K562 (cell line): Measurements from ENCODE around the gene ZMYM4. TPM values are rescaled to one million over a fixed set of nuclear protein-coding genes. Genes with fewer than 3 reads are reported as not detected.

Experiments
- ATAC-seq: fragments of 200-7000 bp; cut with Tn5 transposase; 3 replicates; pipeline ENCODE4 v1.9.1; 2020; ENCODE audit warnings: moderate library complexity
- BruUV-seq: library from RNA; stranded (reverse); fragments of 400-500 nt; replicated peaks from 2 replicates; lab custom pipeline; 2021; lab: Mats Ljungman, UMichigan
- CTCF ChIA-PET: fragments of 300-600 bp; formaldehyde crosslinking; extraction: SDS; loops from one replicate; lab custom pipeline; 2021; ENCODE audit warnings: low intra/inter-chr PET ratio; lab: Yijun Ruan, JAX
- POLR2A ChIA-PET: fragments of 300-600, 350-650 bp; sonication (Branson Sonifier 250); formaldehyde crosslinking; extraction: SDS; loops from one replicate; lab custom pipeline; 2021; ENCODE audit warnings: antibody characterized with exemption, inconsistent platforms; lab: Yijun Ruan, JAX
- DNase-seq, 4 experiments: peaks; one replicate each; pipeline versions ENCODE4 v3.0.0 to v3.0.0-alpha.2; 2011 to 2018; ENCODE audit warnings: low spot score in 3 of 4, mixed read lengths in 3 of 4; ENCODE audit errors: extremely low read depth in 1 of 4
- FAIRE-seq: peaks from 2 replicates; lab custom pipeline; 2011; peaks lifted over from hg19 to GRCh38; lab: Jason Lieb, UNC
- H2AFZ ChIP-seq: 2 replicates; pipeline ENCODE4 v1.6.0; 2011; ENCODE audit warnings: low read depth, low read length, control low read depth, inconsistent platforms
- H3K27ac ChIP-seq: fragments of 200-600 bp; 3 replicates; pipeline ENCODE4 v1.8.0; 2011; ENCODE audit warnings: low read depth, mild to moderate bottlenecking, control low read depth, inconsistent platforms, low read length, moderate library complexity, mixed read lengths; ENCODE audit errors: extremely low read depth
- H3K27me3 ChIP-seq, 2 experiments: fragments of 300-600 bp in 1 of 2; 2 replicates in 1 of 2; 3 replicates in 1 of 2; pipeline versions ENCODE4 v1.6.0 to v1.8.0; 2011; ENCODE audit warnings: inconsistent platforms in 2 of 2, low read length in 2 of 2, mild to moderate bottlenecking in 1 of 2, mixed read lengths in 1 of 2, moderate library complexity in 1 of 2; ENCODE audit not compliant: control insufficient read depth in 2 of 2, insufficient read depth in 2 of 2
- H3K36me3 ChIP-seq: fragments of 300-600 bp; 3 replicates; pipeline ENCODE4 v1.8.0; 2011; ENCODE audit warnings: mild to moderate bottlenecking, low read length, inconsistent platforms; ENCODE audit not compliant: control insufficient read depth, insufficient read depth
- H3K4me1 ChIP-seq, 2 experiments: fragments of 200-600 bp in 1 of 2; replicated peaks in 1 of 2; 2 replicates in 1 of 2; 3 replicates in 1 of 2; pipeline versions ENCODE4 v1.5.1 to v1.8.0; 2011; ENCODE audit warnings: inconsistent platforms in 2 of 2, low read length in 2 of 2, mild to moderate bottlenecking in 1 of 2, mixed read lengths in 1 of 2, moderate library complexity in 1 of 2; ENCODE audit not compliant: control insufficient read depth in 2 of 2, insufficient read depth in 2 of 2
- H3K4me2 ChIP-seq: 2 replicates; pipeline ENCODE4 v1.6.1; 2011; ENCODE audit warnings: low read length, control low read depth, inconsistent platforms, mixed read lengths; ENCODE audit not compliant: insufficient read depth
- H3K4me3 ChIP-seq: fragments of 200-600 bp; sonication (generic), shearing (Covaris generic); 2 replicates; pipeline ENCODE4 v1.5.1; 2016; ENCODE audit warnings: control low read depth, inconsistent platforms
- H3K79me2 ChIP-seq: fragments of 200-600 bp; 3 replicates; pipeline ENCODE4 v1.8.0; 2011; ENCODE audit warnings: low read length, inconsistent platforms; ENCODE audit not compliant: control insufficient read depth, insufficient read depth
- H3K9ac ChIP-seq, 2 experiments: 2 replicates each; pipeline versions ENCODE4 v1.6.0 to v1.6.1; 2011; ENCODE audit warnings: low read depth in 2 of 2, low read length in 2 of 2, control low read depth in 1 of 2, inconsistent platforms in 1 of 2, mild to moderate bottlenecking in 1 of 2, mixed read lengths in 1 of 2; ENCODE audit not compliant: insufficient read depth in 1 of 2
- H3K9me1 ChIP-seq: one replicate; pipeline ENCODE4 v1.6.0; 2011; ENCODE audit warnings: inconsistent platforms, mild to moderate bottlenecking, low read length, moderate library complexity; ENCODE audit not compliant: control insufficient read depth, insufficient read depth
- H3K9me3 ChIP-seq: replicated peaks from 2 replicates; pipeline ENCODE4 v1.5.1; 2011; ENCODE audit warnings: low read depth, low read length, inconsistent platforms; ENCODE audit not compliant: control insufficient read depth, insufficient read depth
- H4K20me1 ChIP-seq: replicated peaks from 2 replicates; pipeline ENCODE4 v1.6.1; 2011; ENCODE audit warnings: low read length, inconsistent platforms, mixed read lengths; ENCODE audit not compliant: control insufficient read depth, insufficient read depth
- CBX3 ChIP-seq, 2 experiments: IDR thresholded peaks; 1 replicate in 1 of 2; 2 replicates in 1 of 2; pipeline ENCODE4 v1.6.1; 2012; ENCODE audit warnings: inconsistent platforms in 2 of 2, low read length in 2 of 2, borderline replicate concordance in 1 of 2, control low read depth in 1 of 2
- CBX5 ChIP-seq: IDR thresholded peaks from 2 replicates; pipeline ENCODE4 v1.6.1; 2014; ENCODE audit warnings: low read depth, borderline replicate concordance
- TRIM28 ChIP-seq: fragments of 450-650 bp; IDR thresholded peaks from 2 replicates; pipeline ENCODE4 v1.6.1; 2017
- ZNF766 ChIP-seq: fragments of 200-800 bp; sonication (Bioruptor generic); conservative IDR thresholded peaks from 2 replicates; pipeline ENCODE4 v1.6.1; 2016; ENCODE audit warnings: missing genetic modification characterization, missing compliant biosample characterization
- in situ Hi-C: fragments of 300-500 bp; cut with MboI; formaldehyde crosslinking; loops from 4 replicates; pipeline ENCODE4 v1.15.0; 2018; ENCODE audit warnings: inconsistent platforms, mixed read lengths
- intact Hi-C: fragments of 100-400 bp; cut with micrococcal nuclease; formaldehyde crosslinking; loops from 2 replicates; pipeline ENCODE4 v1.14.2; 2022
- polyA plus RNA-seq, 8 experiments: library from polyadenylated mRNA; depleted of rRNA in 4 of 8; stranded (reverse) in 5 of 8; unstranded in 3 of 8; fragments of >200 nt; fragmentation: Nextera tagmentation in 2 of 8; fragmentation: Illumina TruSeq in 1 of 8; extraction: Ambion mirVana in 2 of 8; extraction: Trizol in 1 of 8; gene quantifications; 2 replicates each; pipeline versions ENCODE4 v1.2.1 to v1.2.3, GENCODE V29; 2011 to 2014; ENCODE audit warnings: inconsistent platforms in 1 of 8, missing spikeins in 1 of 8
- total RNA-seq, 7 experiments: library from RNA; depleted of rRNA in 6 of 7; stranded (reverse); fragments of >200 nt in 6 of 7; fragmentation: Illumina TruSeq in 2 of 7; extraction: Trizol in 2 of 7; gene quantifications; 2 replicates each; pipeline versions ENCODE4 v1.2.1 to v1.2.3, GENCODE V29; 2011 to 2021; ENCODE audit warnings: low replicate concordance in 1 of 7
- TF ChIP-seq, protein P1 (sequence below): sonication (generic); formaldehyde crosslinking; IDR thresholded peaks from 2 replicates; pipeline ENCODE4 v1.8.0; 2023; ENCODE audit warnings: mild to moderate bottlenecking, missing genetic modification reagents

The ZMYM4 gene
- total and polyA plus RNA-seq, 9 of the 15 experiments (the other 6 are each of a cell fraction or from before 2014, with no cell fraction given): 15.2 to 77.2 (median 63.3) TPM

DNA sequence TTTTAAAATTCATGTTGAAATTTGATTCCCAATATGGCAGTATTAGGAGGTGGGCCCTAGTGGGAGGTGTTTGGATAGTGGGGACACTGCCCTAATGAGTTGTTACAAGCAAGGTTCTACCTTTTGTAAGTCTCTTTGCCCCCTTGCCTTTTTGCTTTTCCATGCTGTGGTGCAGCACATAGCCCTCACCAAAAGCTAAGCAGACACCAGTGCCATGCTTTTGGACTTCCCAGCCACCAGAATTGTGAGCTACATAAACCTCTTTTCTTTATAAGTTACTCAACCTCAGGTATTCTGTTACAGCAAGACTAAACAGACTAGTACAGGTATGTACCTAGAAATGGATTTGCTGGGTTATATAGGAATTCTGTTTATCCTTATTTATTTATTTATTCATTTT, 13.7 kb downstream of the ZMYM4 start:
- Histone ChIP-seq H3K4me3 (no peak overlapping the region), H3K27ac (no peak overlapping the region), H3K9me3 (peaks cover 12% of the 10 kb centered on the region), H3K4me1 (peaks cover 17 to 35% of the 10 kb centered on the region in 2 experiments; a peak in 4 of 5 replicates), H3K9ac (no peak overlapping the region), H4K20me1 (0 out of 2 replicates have a peak, but pooled peaks cover 4% of the 10 kb centered on the region), H2AFZ (no peak overlapping the region), H3K79me2 (peaks cover 81% of the 10 kb centered on the region), H3K36me3 (peaks cover 44% of the 10 kb centered on the region), H3K4me2 (no peak overlapping the region), H3K27me3 (no peaks in the 10 kb centered on the region; a peak in 1 of 5 replicates), H3K9me1 (no peaks in the 10 kb centered on the region)
- ATAC-seq (no peak), DNase-seq (no peak), FAIRE-seq (no peak)
- intact Hi-C loops (no loop called here), in situ Hi-C loops (no loop called here)
- TF ChIP-seq, protein P1, sequence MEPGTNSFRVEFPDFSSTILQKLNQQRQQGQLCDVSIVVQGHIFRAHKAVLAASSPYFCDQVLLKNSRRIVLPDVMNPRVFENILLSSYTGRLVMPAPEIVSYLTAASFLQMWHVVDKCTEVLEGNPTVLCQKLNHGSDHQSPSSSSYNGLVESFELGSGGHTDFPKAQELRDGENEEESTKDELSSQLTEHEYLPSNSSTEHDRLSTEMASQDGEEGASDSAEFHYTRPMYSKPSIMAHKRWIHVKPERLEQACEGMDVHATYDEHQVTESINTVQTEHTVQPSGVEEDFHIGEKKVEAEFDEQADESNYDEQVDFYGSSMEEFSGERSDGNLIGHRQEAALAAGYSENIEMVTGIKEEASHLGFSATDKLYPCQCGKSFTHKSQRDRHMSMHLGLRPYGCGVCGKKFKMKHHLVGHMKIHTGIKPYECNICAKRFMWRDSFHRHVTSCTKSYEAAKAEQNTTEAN (CRISPR knock-in tag): no peak
- TF ChIP-seq CBX5 (peak; percentile 71; the same call in 1 of the 2 replicates), CBX3 (IDR thresholded peaks at IDR 0.05; ENCODE audit: borderline replicate concordance in 1 of 2, low read length in 2 of 2) (peak in 1 of 2 experiments; percentile 82; a peak in 1 of 3 replicates), TRIM28 (peak; percentile 56; the same call in 1 of the 2 replicates), ZNF766 (peak; percentile 92)
- ChIA-PET POLR2A (interaction anchor here (0.7 kb wide), 1 partner anchor 14 kb away, joined by 3 read pairs; the partner anchor contains the start of gene ZMYM4), CTCF (no interaction called here)
- no TSS peak for BruUV-seq
